Measurements from ENCODE around the gene GRIFIN. TPM values are rescaled to one million over a fixed set of nuclear protein-coding genes. Genes with fewer than 3 reads are reported as not detected.

The GRIFIN gene
- total RNA-seq (2022; extraction: Qiagen RNA extraction) = not detected in 5 replicates

GRCh38 chr7:2476298-2476697 is at the start of gene GRIFIN:
Gene GRIFIN (minus strand): TSS chr7:2476398. CDS start chr7:2476383, 15 bp downstream.

GRCh38 chr7:2519119-2519930 is 43.1 kb upstream of the GRIFIN start, which contains the start of gene LFNG:
Gene LFNG (plus strand): TSS chr7:2519774. CDS start chr7:2519862, 88 bp downstream.

Other genes starting within 250 kb of the GRIFIN start
- gene MAD1L1, start 243.5 kb downstream of the GRIFIN start, total RNA-seq (2022; extraction: Qiagen RNA extraction) = 16.3 to 27.6 TPM (median 26.0 TPM) in 5 replicates
- 49.6 to 54.7 TPM (median 50.5 TPM) in 5 replicates for gene MRM2, start 234.2 kb downstream of the GRIFIN start, total RNA-seq (2022; extraction: Qiagen RNA extraction)
- gene NUDT1, start 234.2 kb downstream of the GRIFIN start, total RNA-seq (2022; extraction: Qiagen RNA extraction) = 83.7 to 114 TPM (median 104 TPM) in 5 replicates
- gene SNX8, start 162.0 kb downstream of the GRIFIN start, total RNA-seq (2022; extraction: Qiagen RNA extraction) = 37.4 to 85.1 TPM (median 77.1 TPM) in 5 replicates
- 223 to 263 TPM (median 224 TPM) in 5 replicates for gene EIF3B, start 121.6 kb downstream of the GRIFIN start, total RNA-seq (2022; extraction: Qiagen RNA extraction)
- 7.8 to 16.3 TPM (median 12.4 TPM) in 5 replicates for gene CHST12, start 72.8 kb downstream of the GRIFIN start, total RNA-seq (2022; extraction: Qiagen RNA extraction)
- 8.2 to 17.8 TPM (median 17.1 TPM) in 5 replicates for gene LFNG, start 43.4 kb upstream of the GRIFIN start, total RNA-seq (2022; extraction: Qiagen RNA extraction)
- 24.3 to 40.7 TPM (median 39.4 TPM) in 5 replicates for gene BRAT1, start 79.1 kb upstream of the GRIFIN start, total RNA-seq (2022; extraction: Qiagen RNA extraction)
- 9.7 to 14.7 TPM (median 13.8 TPM) in 5 replicates for gene IQCE, start 82.6 kb upstream of the GRIFIN start, total RNA-seq (2022; extraction: Qiagen RNA extraction)
- gene TTYH3, start 155.6 kb upstream of the GRIFIN start, total RNA-seq (2022; extraction: Qiagen RNA extraction) = 38.2 to 65.1 TPM (median 62.2 TPM) in 5 replicates
- 0.02 to 0.06 TPM in 2 of 5 replicates, not detected in the others for gene AMZ1, start 211.8 kb upstream of the GRIFIN start, total RNA-seq (2022; extraction: Qiagen RNA extraction)

All from A549 treated with CORT108297 at 1 μM for 4 hours (cell line).